Suprapubic skin (tissue), 3 donors: ENCODE measurements around the gene NHEJ1.

ENCODE experiments used
- POLR2A ChIP-seq, 2 donors: fragments of 450-650 bp; IDR thresholded peaks; one replicate each; pipeline ENCODE4 v1.6.1; 2017; ENCODE audit warnings: antibody characterized with exemption in 2 of 2, mild to moderate bottlenecking in 2 of 2, moderate library complexity in 2 of 2
- TF ChIP-seq, protein P1 (sequence below), 2 donors: fragments of 200-600 bp in 1 of 2; fragments of 450-650 bp in 1 of 2; sonication (generic) in 1 of 2; IDR thresholded peaks; one replicate each; pipeline ENCODE4 v1.5.1; 2016 to 2019; ENCODE audit warnings: antibody characterized with exemption in 2 of 2, mild to moderate bottlenecking in 1 of 2, moderate library complexity in 1 of 2

DNA sequence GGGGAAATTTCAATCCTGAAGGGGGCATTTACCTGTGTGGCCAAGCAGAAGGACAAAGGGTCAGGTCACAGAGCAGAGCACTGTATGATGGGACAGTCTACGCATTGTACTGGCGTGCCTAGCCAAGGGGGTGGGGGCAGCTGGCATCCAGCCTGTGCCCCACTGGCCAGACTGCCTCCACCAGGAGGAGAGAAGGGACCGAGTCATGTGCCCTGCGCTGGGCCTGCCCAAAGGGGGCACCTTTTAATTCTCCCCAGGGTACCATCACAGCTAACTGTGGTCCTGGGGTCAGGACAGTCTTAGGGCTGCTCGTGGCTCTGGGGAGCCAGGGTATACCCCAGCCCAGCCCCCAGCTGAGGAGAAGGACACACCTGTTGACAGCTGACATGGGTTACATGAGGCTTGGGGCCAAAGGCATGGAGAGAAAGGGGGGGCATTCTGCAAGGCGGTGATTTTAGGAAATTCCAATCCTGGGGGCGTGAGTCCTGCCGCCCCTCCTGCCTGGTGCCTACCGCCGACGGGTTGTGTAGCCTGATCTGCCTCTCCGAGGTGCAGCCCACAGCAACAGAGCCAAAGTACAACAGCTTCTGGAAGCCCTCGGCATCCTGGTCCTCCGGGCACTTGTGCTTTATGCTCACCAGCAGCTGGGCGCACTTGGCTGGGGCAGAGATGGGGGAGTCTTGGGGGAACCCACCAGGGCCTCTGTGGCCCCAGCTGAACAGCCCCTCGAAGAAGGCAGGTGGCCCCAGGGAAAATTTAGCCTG, 130.3 kb downstream of the NHEJ1 start:
- no peak for TF ChIP-seq POLR2A (IDR thresholded peaks at IDR 0.05)
- TF ChIP-seq, protein P1, sequence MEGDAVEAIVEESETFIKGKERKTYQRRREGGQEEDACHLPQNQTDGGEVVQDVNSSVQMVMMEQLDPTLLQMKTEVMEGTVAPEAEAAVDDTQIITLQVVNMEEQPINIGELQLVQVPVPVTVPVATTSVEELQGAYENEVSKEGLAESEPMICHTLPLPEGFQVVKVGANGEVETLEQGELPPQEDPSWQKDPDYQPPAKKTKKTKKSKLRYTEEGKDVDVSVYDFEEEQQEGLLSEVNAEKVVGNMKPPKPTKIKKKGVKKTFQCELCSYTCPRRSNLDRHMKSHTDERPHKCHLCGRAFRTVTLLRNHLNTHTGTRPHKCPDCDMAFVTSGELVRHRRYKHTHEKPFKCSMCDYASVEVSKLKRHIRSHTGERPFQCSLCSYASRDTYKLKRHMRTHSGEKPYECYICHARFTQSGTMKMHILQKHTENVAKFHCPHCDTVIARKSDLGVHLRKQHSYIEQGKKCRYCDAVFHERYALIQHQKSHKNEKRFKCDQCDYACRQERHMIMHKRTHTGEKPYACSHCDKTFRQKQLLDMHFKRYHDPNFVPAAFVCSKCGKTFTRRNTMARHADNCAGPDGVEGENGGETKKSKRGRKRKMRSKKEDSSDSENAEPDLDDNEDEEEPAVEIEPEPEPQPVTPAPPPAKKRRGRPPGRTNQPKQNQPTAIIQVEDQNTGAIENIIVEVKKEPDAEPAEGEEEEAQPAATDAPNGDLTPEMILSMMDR (IDR thresholded peaks at IDR 0.05), result no peak
